Fibroblast of lung (primary cell): ENCODE measurements around the gene ZSWIM4. TPM values are rescaled to one million over a fixed set of nuclear protein-coding genes. Genes with fewer than 3 reads are reported as not detected.

Experiments used
- DNase-seq, 2 donors: peaks; one replicate each; pipeline versions ENCODE4 v3.0.0 to v3.0.0-alpha.2; 2010; ENCODE audit warnings: low read depth in 2 of 2
- H2AFZ ChIP-seq: 2 replicates; pipeline ENCODE4 v1.5.1; 2012; ENCODE audit warnings: low read length, control low read depth, inconsistent platforms
- H3K27ac ChIP-seq: 2 replicates; pipeline ENCODE4 v1.5.1; 2011; ENCODE audit warnings: low read length, control low read depth; ENCODE audit not compliant: insufficient read depth
- H3K27me3 ChIP-seq: 2 replicates; pipeline ENCODE4 v1.5.1; 2011; ENCODE audit warnings: mild to moderate bottlenecking, low read length; ENCODE audit not compliant: control insufficient read depth, insufficient read depth
- H3K36me3 ChIP-seq: 2 replicates; pipeline ENCODE4 v1.5.1; 2011; ENCODE audit warnings: low read length; ENCODE audit not compliant: control insufficient read depth, insufficient read depth
- H3K4me1 ChIP-seq: 2 replicates; pipeline ENCODE4 v1.5.1; 2011; ENCODE audit warnings: low read length; ENCODE audit not compliant: control insufficient read depth, insufficient read depth; ENCODE audit errors: extremely low read depth
- H3K4me2 ChIP-seq: 2 replicates; pipeline ENCODE4 v1.5.1; 2011; ENCODE audit warnings: low read length, control low read depth; ENCODE audit not compliant: insufficient read depth; ENCODE audit errors: extremely low read depth
- H3K4me3 ChIP-seq, 4 experiments: fragments of 200-600 bp in 1 of 4; sonication (generic) in 1 of 4; replicated peaks in 1 of 4; 2 replicates each; pipeline ENCODE4 v1.5.1; 2011 to 2016; ENCODE audit warnings: low read length in 4 of 4, low read depth in 3 of 4, mild to moderate bottlenecking in 3 of 4, control low read depth in 2 of 4, inconsistent platforms in 1 of 4, mixed read lengths in 1 of 4; ENCODE audit not compliant: insufficient read depth in 1 of 4; ENCODE audit errors: control extremely low read depth in 1 of 4
- H3K79me2 ChIP-seq: 2 replicates; pipeline ENCODE4 v1.5.1; 2012; ENCODE audit warnings: mild to moderate bottlenecking, low read length, inconsistent platforms; ENCODE audit not compliant: control insufficient read depth, insufficient read depth
- H3K9ac ChIP-seq: 2 replicates; pipeline ENCODE4 v1.5.1; 2011; ENCODE audit warnings: mild to moderate bottlenecking, low read length, control low read depth; ENCODE audit not compliant: insufficient read depth
- H3K9me3 ChIP-seq: 2 replicates; pipeline ENCODE4 v1.5.1; 2012; ENCODE audit warnings: low read depth, low read length; ENCODE audit not compliant: control insufficient read depth, insufficient read depth
- H4K20me1 ChIP-seq: 2 replicates; pipeline ENCODE4 v1.5.1; 2011; ENCODE audit warnings: low read length; ENCODE audit not compliant: control insufficient read depth, insufficient read depth; ENCODE audit errors: extremely low read depth
- EZH2 ChIP-seq: IDR thresholded peaks from 2 replicates; pipeline ENCODE4 v1.5.1; 2012; ENCODE audit warnings: low read length, control low read depth, mild to moderate bottlenecking; ENCODE audit errors: missing control alignments
- polyA plus RNA-seq, 2 donors: library from polyadenylated mRNA; depleted of rRNA in 1 of 2; stranded (reverse) in 1 of 2; unstranded in 1 of 2; fragments of >200 nt; gene quantifications; 2 replicates each; pipeline ENCODE4 v1.2.1, GENCODE V29; 2011 to 2012; ENCODE audit warnings: missing spikeins in 1 of 2
- total RNA-seq: library from RNA; depleted of rRNA; stranded (reverse); fragments of >200 nt; gene quantifications from 2 replicates; pipeline ENCODE4 v1.2.1, GENCODE V29; 2014
- TF ChIP-seq, protein P1 (sequence below), 2 donors: IDR thresholded peaks in 1 of 2; conservative IDR thresholded peaks in 1 of 2; 1 replicate in 1 of 2; 2 replicates in 1 of 2; pipeline ENCODE4 v1.5.1; 2011 to 2012; ENCODE audit warnings: low read length in 2 of 2, control low read depth in 1 of 2, inconsistent platforms in 1 of 2, low read depth in 1 of 2, mild to moderate bottlenecking in 1 of 2

The ZSWIM4 gene
- total and polyA plus RNA-seq, 2 donors (not counting 1 experiment from before 2014, with no cell fraction given) = 1.6 to 5.6 TPM

DNA sequence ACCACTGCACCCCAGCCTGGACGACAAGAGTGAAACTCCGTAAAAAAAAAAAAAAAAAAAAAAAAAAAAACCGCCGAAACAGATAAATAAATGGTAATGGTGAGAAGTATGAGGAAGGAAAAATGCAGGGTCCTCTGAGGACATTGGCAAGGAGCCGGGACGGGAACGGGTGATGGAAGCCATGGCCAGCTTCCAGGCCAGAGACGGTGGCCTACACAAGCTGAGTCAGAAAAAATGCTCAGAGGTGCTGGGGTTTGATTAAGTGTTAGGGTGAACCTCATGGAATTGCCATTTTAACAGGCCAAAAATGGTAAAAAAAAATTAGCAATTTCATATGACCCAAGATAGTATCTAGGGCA is 866 bp upstream of the ZSWIM4 start:
- H3K4me1 ChIP-seq = peaks cover 13% of the 10 kb centered on the region
- H3K4me2 ChIP-seq = peak overlapping the region; percentile 98
- TF ChIP-seq, protein P1, sequence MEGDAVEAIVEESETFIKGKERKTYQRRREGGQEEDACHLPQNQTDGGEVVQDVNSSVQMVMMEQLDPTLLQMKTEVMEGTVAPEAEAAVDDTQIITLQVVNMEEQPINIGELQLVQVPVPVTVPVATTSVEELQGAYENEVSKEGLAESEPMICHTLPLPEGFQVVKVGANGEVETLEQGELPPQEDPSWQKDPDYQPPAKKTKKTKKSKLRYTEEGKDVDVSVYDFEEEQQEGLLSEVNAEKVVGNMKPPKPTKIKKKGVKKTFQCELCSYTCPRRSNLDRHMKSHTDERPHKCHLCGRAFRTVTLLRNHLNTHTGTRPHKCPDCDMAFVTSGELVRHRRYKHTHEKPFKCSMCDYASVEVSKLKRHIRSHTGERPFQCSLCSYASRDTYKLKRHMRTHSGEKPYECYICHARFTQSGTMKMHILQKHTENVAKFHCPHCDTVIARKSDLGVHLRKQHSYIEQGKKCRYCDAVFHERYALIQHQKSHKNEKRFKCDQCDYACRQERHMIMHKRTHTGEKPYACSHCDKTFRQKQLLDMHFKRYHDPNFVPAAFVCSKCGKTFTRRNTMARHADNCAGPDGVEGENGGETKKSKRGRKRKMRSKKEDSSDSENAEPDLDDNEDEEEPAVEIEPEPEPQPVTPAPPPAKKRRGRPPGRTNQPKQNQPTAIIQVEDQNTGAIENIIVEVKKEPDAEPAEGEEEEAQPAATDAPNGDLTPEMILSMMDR (conservative IDR thresholded peaks at IDR 0.05 in 1 of 2, IDR thresholded peaks at IDR 0.05 in 1 of 2; ENCODE audit: low read depth in 1 of 2, low read length in 2 of 2) = no peak
- no peak for TF ChIP-seq EZH2
- H3K4me3 ChIP-seq = peak overlapping the region; percentile 64 to 90 (median 74)
- no peaks in the 10 kb centered on the region for H3K36me3 ChIP-seq
- peak overlapping the region; percentile 84 for H3K9ac ChIP-seq
- no peaks in the 10 kb centered on the region for H3K9me3 ChIP-seq
- peak; percentile 96 to 98 for DNase-seq
- H4K20me1 ChIP-seq = no peaks in the 10 kb centered on the region
- no peaks in the 10 kb centered on the region for H3K27me3 ChIP-seq
- peak overlapping the region; percentile 99 for H3K27ac ChIP-seq
- peaks cover 9% of the 10 kb centered on the region for H3K79me2 ChIP-seq
- no peak overlapping the region for H2AFZ ChIP-seq

DNA sequence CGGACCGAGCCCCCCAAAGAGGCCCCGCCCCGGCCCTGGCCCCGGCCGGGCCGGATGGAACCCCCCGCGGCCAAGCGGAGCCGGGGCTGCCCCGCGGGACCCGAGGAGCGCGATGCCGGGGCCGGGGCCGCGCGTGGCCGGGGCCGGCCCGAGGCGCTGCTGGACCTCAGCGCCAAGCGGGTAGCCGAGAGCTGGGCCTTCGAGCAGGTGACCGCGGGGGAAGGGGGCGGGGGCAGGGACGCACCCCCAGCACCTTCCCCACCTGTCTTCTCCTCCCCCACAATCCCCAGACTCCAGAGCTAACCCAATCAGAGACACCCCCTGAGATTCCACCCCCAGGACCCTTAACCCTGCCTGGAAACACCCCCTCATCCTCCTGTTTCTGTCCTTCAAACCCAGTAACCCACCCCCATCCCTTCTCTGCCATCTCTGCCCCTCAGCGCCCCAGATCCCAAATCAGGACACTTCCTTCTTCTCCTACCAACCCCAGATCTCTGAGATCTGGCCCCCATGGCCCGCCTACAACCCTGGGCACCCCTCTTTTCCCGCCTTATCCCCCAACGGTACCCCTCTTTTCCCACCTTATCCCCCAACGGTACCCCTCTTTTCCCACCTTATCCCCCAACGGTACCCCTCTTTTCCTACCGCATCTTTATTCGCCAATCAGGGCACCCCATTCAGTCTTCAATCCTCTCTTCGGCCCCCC is 505 bp downstream of the ZSWIM4 start:
- Histone ChIP-seq H3K9ac (peak overlapping the region; percentile 84), H3K4me1 (peaks cover 13% of the 10 kb centered on the region), H2AFZ (no peak overlapping the region), H3K4me3 (peak overlapping the region; percentile 69 to 83 (median 76)), H3K4me2 (peak overlapping the region; percentile 95), H3K27ac (peak overlapping the region; percentile 89), H3K27me3 (no peaks in the 10 kb centered on the region), H4K20me1 (no peaks in the 10 kb centered on the region), H3K79me2 (peaks cover 9% of the 10 kb centered on the region), H3K36me3 (peaks cover 3% of the 10 kb centered on the region), H3K9me3 (no peaks in the 10 kb centered on the region)
- peak in 1 of 2 donors; percentile 46 for DNase-seq
- TF ChIP-seq EZH2 = no peak
- TF ChIP-seq, protein P1 (conservative IDR thresholded peaks at IDR 0.05 in 1 of 2, IDR thresholded peaks at IDR 0.05 in 1 of 2; ENCODE audit: low read depth in 1 of 2, low read length in 2 of 2) = no peak

DNA sequence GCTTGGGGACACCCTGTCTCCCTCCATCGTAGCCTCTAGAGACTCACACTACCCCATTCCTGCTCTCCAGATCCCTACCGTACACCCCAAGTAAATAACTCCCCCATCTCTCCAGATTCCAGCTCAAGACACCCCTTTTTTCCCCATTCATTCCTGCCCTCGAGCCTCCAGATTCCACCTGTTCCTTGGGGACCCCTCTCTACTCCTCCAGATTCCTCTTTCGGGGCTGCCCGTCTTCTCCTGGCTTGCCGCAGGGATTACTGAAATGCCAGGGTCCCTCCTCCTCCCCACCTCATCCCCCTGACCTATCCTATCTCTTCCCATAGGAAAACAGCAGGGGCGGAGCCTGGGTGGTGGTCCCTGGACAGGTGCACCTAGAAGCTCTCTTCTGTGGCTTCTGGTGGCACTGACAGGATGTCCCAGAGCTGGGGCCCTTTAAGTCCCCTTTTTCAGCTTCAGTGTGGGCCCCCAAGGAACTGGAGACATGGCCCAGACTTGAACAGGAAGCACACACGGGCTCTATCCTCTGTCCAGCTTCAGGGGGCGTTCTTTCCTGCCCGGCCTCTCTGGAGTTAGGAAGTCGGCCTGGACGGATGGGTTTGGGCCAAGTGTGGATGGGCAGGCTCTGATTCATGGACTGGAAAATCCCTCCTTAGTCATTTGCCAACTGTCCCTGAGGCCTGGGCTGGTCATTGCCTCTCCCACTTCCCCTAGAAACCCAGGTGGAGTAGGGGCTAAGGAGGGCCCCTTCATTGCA is 1.2 kb downstream of the ZSWIM4 start:
- peak; percentile 90 to 97 for DNase-seq
- Histone ChIP-seq H3K9ac (peak overlapping the region; percentile 84), H3K79me2 (peaks cover 9% of the 10 kb centered on the region), H2AFZ (no peak overlapping the region), H3K4me2 (peak overlapping the region; percentile 95), H3K27ac (peak overlapping the region; percentile 89), H3K4me3 (peak overlapping the region; percentile 69 to 83 (median 76)), H3K9me3 (no peaks in the 10 kb centered on the region), H3K36me3 (peaks cover 4% of the 10 kb centered on the region), H4K20me1 (no peaks in the 10 kb centered on the region), H3K4me1 (peaks cover 13% of the 10 kb centered on the region), H3K27me3 (no peaks in the 10 kb centered on the region)
- TF ChIP-seq EZH2 = no peak
- TF ChIP-seq, protein P1 (conservative IDR thresholded peaks at IDR 0.05 in 1 of 2, IDR thresholded peaks at IDR 0.05 in 1 of 2; ENCODE audit: low read depth in 1 of 2, low read length in 2 of 2) = peak; percentile 35 to 48
